Measurements from ENCODE around the gene RER1.

DNA sequence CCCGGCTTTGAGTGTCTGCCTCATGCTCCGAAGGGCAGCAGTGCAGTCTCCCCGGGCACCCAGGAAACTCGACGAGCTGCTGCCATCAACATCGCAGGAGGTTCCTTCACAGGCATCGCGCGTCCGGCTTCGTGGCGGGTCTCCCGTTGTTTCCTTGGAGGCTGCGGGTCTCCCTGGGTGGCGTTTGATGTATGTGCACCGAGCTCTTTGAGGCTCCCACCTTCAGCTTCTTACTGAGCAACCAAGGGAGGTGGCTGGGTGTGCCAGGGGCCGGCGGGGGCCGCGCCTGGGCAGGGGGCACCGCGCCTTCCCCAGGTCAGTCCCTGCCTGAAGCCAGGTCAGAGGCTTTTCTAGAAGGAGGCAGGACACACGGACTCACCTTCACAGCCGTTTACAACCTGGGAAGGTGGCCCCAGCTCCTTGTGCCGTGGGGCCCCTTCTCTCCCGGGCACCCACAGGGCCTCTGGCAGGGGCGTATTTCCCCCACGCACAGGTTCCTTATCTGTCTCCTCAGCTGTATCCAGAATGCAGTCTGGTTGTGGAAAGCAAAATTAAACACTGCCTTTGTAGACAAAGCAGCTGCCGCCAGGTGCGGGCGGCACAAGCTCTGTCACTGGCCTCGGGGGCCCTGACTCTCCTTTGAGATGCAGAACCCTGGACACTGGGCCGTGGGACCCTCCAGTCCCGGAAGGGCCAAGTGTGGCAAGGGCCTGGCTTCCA, 42.5 kb downstream of the RER1 start:
- TF ChIP-seq, protein P1, sequence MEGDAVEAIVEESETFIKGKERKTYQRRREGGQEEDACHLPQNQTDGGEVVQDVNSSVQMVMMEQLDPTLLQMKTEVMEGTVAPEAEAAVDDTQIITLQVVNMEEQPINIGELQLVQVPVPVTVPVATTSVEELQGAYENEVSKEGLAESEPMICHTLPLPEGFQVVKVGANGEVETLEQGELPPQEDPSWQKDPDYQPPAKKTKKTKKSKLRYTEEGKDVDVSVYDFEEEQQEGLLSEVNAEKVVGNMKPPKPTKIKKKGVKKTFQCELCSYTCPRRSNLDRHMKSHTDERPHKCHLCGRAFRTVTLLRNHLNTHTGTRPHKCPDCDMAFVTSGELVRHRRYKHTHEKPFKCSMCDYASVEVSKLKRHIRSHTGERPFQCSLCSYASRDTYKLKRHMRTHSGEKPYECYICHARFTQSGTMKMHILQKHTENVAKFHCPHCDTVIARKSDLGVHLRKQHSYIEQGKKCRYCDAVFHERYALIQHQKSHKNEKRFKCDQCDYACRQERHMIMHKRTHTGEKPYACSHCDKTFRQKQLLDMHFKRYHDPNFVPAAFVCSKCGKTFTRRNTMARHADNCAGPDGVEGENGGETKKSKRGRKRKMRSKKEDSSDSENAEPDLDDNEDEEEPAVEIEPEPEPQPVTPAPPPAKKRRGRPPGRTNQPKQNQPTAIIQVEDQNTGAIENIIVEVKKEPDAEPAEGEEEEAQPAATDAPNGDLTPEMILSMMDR (IDR thresholded peaks at IDR 0.05; ENCODE audit: borderline replicate concordance, extremely low read depth, low read length, poor library complexity, severe bottlenecking), result no peak
- TF ChIP-seq EZH2 (IDR thresholded peaks at IDR 0.05; ENCODE audit: borderline replicate concordance, low read depth, low read length, severe bottlenecking), result no peak
